Transverse colon (tissue), 4 donors: Measurements from ENCODE around the gene GRXCR2. TPM values are rescaled to one million over a fixed set of nuclear protein-coding genes. Genes with fewer than 3 reads are reported as not detected.

Experiments used
- DNase-seq: peaks from one replicate; pipeline ENCODE4 v3.0.0-alpha.2; 2019
- H3K27ac ChIP-seq, 4 donors: fragments of 200-600 bp; sonication (generic); 2 replicates each; pipeline ENCODE4 v1.5.1; 2016 to 2018; ENCODE audit warnings: inconsistent platforms in 4 of 4
- H3K27me3 ChIP-seq: fragments of 200-600 bp; sonication (generic); 2 replicates; pipeline ENCODE4 v1.5.1; 2017; ENCODE audit warnings: inconsistent platforms
- H3K36me3 ChIP-seq, 4 donors: fragments of 200-600 bp; sonication (generic); 2 replicates each; pipeline ENCODE4 v1.5.1; 2017 to 2019; ENCODE audit warnings: inconsistent platforms in 4 of 4
- H3K4me1 ChIP-seq, 4 donors: fragments of 200-600 bp; sonication (generic); 2 replicates each; pipeline ENCODE4 v1.5.1; 2017 to 2020; ENCODE audit warnings: inconsistent platforms in 4 of 4
- H3K4me3 ChIP-seq, 4 donors: fragments of 200-600 bp; sonication (generic); 1 replicate in 1 of 4; 2 replicates in 3 of 4; pipeline versions ENCODE4 v1.5.1 to v1.6.1; 2017 to 2019; ENCODE audit warnings: inconsistent platforms in 4 of 4
- H3K9me3 ChIP-seq, 2 donors: fragments of 200-600 bp; sonication (generic); 2 replicates each; pipeline ENCODE4 v1.5.1; 2017 to 2019; ENCODE audit warnings: inconsistent platforms in 2 of 2
- CTCF ChIP-seq, 5 experiments: fragments of 200-600 bp in 3 of 5; fragments of 450-650 bp in 2 of 5; sonication (generic) in 3 of 5; IDR thresholded peaks; 1 replicate in 2 of 5; 2 replicates in 3 of 5; pipeline ENCODE4 v1.5.1; 2016 to 2017; ENCODE audit warnings: antibody characterized with exemption in 5 of 5, inconsistent platforms in 3 of 5, mild to moderate bottlenecking in 2 of 5, moderate library complexity in 1 of 5
- EP300 ChIP-seq: sonication (generic); formaldehyde crosslinking; IDR thresholded peaks from one replicate; pipeline ENCODE4 v1.6.1; 2017; ENCODE audit warnings: antibody characterized with exemption, low read depth
- POLR2A ChIP-seq: fragments of 450-650 bp; IDR thresholded peaks from one replicate; pipeline ENCODE4 v1.6.1; 2016; ENCODE audit warnings: antibody characterized with exemption, mild to moderate bottlenecking, moderate library complexity
- POLR2AphosphoS5 ChIP-seq, 3 donors: sonication (generic); formaldehyde crosslinking; IDR thresholded peaks; one replicate each; pipeline ENCODE4 v1.6.1; 2016; ENCODE audit warnings: antibody characterized with exemption in 3 of 3
- whole genome bisulfite sequencing, 2 donors: methylation state at CpG; one replicate each; pipeline ENCODE4 v1.1.5; 2018; ENCODE audit warnings: low coverage in 1 of 2; 5-methylcytosine and 5-hydroxymethylcytosine counted together
- in situ Hi-C, 4 donors: fragments of 200-750 bp; cut with MboI; loops; one replicate each; pipeline versions ENCODE4 v1.15.0 to v1.15.1; 2017; ENCODE audit warnings: low sequenced_read_pairs in 3 of 4, low pct_ligation_motif_present in 1 of 4, low pct_unique_long_range_greater_than_20kb in 1 of 4
- intact Hi-C: fragments of 100-400 bp; cut with DNase I; formaldehyde crosslinking; loops from one replicate; pipeline ENCODE4 v1.15.1; 2023; ENCODE audit warnings: low total_unique reads
- total RNA-seq, 4 donors: library from RNA; depleted of rRNA; stranded (reverse); fragments of >200 nt; gene quantifications; one replicate each; pipeline ENCODE4 v1.1.0, GENCODE V29; 2016

GRXCR2 gene
- total RNA-seq, 4 donors from 2014 or later, result not detected

- DNase-seq, result no peak
- Histone ChIP-seq H3K4me3 (no peak overlapping the region), H3K27me3 (no peaks in the 10 kb centered on the region), H3K27ac (no peak overlapping the region), H3K9me3 (no peaks in the 10 kb centered on the region), H3K4me1 (no peaks in the 10 kb centered on the region), H3K36me3 (no peaks in the 10 kb centered on the region)
- intact Hi-C loops, result no loop called here
- in situ Hi-C loops, result loop anchor here in 2 of 4 donors (10.0 to 25.0 kb wide), 2 partner anchors 146 to 154 kb away; no protein-coding TSS in a partner anchor
- peak in 4 of 5 experiments; percentile 30 to 52 (median 36) for TF ChIP-seq CTCF (IDR thresholded peaks at IDR 0.05)
- no peak for TF ChIP-seq POLR2A
- 73 to 93% methylated on average over 2 to 3 of the region's 3 CpGs for WGBS, 2 donors
These were observed 35.6 kb upstream of the GRXCR2 start for GRCh38 chr5:145908206-145908960.

GRCh38 chr5:145906401-145906800 is 33.6 kb upstream of the GRXCR2 start:
- no peak for TF ChIP-seq EP300
- no peak for TF ChIP-seq POLR2A
- TF ChIP-seq CTCF (IDR thresholded peaks at IDR 0.05), result no peak
- no peak for TF ChIP-seq POLR2AphosphoS5 (IDR thresholded peaks at IDR 0.05)
- Histone ChIP-seq H3K36me3 (no peaks in the 10 kb centered on the region), H3K9me3 (no peaks in the 10 kb centered on the region), H3K4me3 (no peak overlapping the region), H3K4me1 (no peaks in the 10 kb centered on the region), H3K27ac (no peak overlapping the region), H3K27me3 (no peaks in the 10 kb centered on the region)
- intact Hi-C loops (no loop called here), in situ Hi-C loops (loop anchor here in 2 of 4 donors (10.0 to 25.0 kb wide), 2 partner anchors 148 to 156 kb away; no protein-coding TSS in a partner anchor)
- WGBS, 2 donors, result 84% methylated on average over 1 of the region's 1 CpG; no CpG with 5 or more reads in 1 of the 2 donors
- DNase-seq, result no peak

- no peaks in the 10 kb centered on the region for H3K27me3 ChIP-seq
- intact Hi-C loops, result no loop called here
- no peaks in the 10 kb centered on the region for H3K36me3 ChIP-seq
- no peak overlapping the region for H3K27ac ChIP-seq
- no peak overlapping the region for H3K4me3 ChIP-seq
- TF ChIP-seq EP300 (no peak), POLR2AphosphoS5 (IDR thresholded peaks at IDR 0.05) (no peak), POLR2A (no peak), CTCF (IDR thresholded peaks at IDR 0.05) (no peak)
- WGBS, 2 donors, result 86% methylated on average over 1 to 5 of the region's 5 CpGs
- no peaks in the 10 kb centered on the region for H3K9me3 ChIP-seq
- H3K4me1 ChIP-seq, result no peaks in the 10 kb centered on the region
- in situ Hi-C loops, result loop anchor here in 2 of 4 donors (10.0 to 25.0 kb wide), 2 partner anchors 150 to 158 kb away; no protein-coding TSS in a partner anchor
- no peak for DNase-seq
These were observed 31.9 kb upstream of the GRXCR2 start for GRCh38 chr5:145904743-145905142.

GRCh38 chr5:145903867-145904266 is 31.1 kb upstream of the GRXCR2 start:
- H3K27me3 ChIP-seq, result no peaks in the 10 kb centered on the region
- TF ChIP-seq EP300 (no peak), POLR2AphosphoS5 (IDR thresholded peaks at IDR 0.05) (no peak), CTCF (IDR thresholded peaks at IDR 0.05) (no peak), POLR2A (no peak)
- no peak for DNase-seq
- H3K27ac ChIP-seq, result no peak overlapping the region
- in situ Hi-C loops (loop anchor here in 2 of 4 donors (10.0 to 25.0 kb wide), 2 partner anchors 151 to 158 kb away; no protein-coding TSS in a partner anchor), intact Hi-C loops (no loop called here)
- no peaks in the 10 kb centered on the region for H3K4me1 ChIP-seq
- no peak overlapping the region for H3K4me3 ChIP-seq
- no peaks in the 10 kb centered on the region for H3K36me3 ChIP-seq
- peaks cover 0 to 6% of the 10 kb centered on the region in 2 donors for H3K9me3 ChIP-seq
- WGBS, 2 donors, result 77% methylated on average over 3 of the region's 3 CpGs; no CpG with 5 or more reads in 1 of the 2 donors
